ENCODE data around the gene G0S2.

DNA sequence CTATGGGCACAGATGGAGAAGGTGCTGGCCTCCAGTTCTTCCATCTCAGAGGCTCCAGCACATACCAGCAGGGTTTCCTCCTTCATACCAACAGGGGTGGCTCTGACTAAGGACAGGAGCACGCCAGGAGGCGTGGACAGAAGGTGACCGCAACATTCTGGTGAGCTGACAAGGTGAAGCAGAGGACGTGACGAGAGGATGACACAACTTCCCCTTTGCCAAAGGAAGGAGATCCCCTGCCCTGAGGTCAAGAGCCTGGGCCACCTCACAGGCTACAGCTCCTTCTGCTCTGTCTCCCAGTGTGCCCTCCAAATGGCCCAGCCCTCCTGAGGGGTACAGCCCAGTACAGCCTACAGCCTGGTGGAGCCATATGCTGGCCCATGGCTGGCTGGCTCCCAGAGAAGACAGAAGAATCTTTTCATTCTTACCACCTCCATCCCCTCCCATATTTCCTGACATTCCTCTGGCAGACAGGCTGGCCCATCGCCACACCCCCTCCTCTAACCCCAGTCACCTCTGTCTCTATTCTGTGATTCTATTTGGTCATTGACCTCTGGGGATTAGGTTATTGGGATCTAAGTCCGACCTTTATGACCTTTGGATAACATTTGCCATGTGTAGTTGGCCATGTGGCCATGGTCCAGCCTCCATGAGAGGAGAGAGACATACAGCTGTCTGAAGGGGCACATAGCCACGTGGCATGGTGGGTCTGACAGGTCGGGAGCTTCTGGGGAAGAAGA is 17.9 kb upstream of the G0S2 start:
- TF ChIP-seq RFX5 (IDR thresholded peaks at IDR 0.05): no peak
- no peak for TF ChIP-seq POLR2A (IDR thresholded peaks at IDR 0.05; ENCODE audit: low read length)
- TF ChIP-seq, protein P1, sequence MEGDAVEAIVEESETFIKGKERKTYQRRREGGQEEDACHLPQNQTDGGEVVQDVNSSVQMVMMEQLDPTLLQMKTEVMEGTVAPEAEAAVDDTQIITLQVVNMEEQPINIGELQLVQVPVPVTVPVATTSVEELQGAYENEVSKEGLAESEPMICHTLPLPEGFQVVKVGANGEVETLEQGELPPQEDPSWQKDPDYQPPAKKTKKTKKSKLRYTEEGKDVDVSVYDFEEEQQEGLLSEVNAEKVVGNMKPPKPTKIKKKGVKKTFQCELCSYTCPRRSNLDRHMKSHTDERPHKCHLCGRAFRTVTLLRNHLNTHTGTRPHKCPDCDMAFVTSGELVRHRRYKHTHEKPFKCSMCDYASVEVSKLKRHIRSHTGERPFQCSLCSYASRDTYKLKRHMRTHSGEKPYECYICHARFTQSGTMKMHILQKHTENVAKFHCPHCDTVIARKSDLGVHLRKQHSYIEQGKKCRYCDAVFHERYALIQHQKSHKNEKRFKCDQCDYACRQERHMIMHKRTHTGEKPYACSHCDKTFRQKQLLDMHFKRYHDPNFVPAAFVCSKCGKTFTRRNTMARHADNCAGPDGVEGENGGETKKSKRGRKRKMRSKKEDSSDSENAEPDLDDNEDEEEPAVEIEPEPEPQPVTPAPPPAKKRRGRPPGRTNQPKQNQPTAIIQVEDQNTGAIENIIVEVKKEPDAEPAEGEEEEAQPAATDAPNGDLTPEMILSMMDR (IDR thresholded peaks at IDR 0.05): no peak
- TF ChIP-seq MYC (IDR thresholded peaks at IDR 0.05; ENCODE audit: borderline replicate concordance, low read length): no peak
- no peak for TF ChIP-seq HOXA7 (CRISPR knock-in tag; IDR thresholded peaks at IDR 0.05)

Data from A549 (cell line).